SK-N-SH treated with all-trans-retinoic acid at 6 μM for 48 hours (cell line): ENCODE results near the gene TMBIM4.

ENCODE experiments used
- BACH2 ChIP-seq: fragments of 250-450 bp; sonication (Bioruptor Pico); IDR thresholded peaks from 2 replicates; pipeline ENCODE4 v1.9.0; 2021; ENCODE audit warnings: mild to moderate bottlenecking, borderline replicate concordance
- GLIS3 ChIP-seq: fragments of 250-450 bp; sonication (Bioruptor Pico); IDR thresholded peaks from 2 replicates; pipeline ENCODE4 v1.5.0; 2020; ENCODE audit warnings: mild to moderate bottlenecking, moderate library complexity
- TOX ChIP-seq: fragments of 250-450 bp; sonication (Bioruptor Pico); IDR thresholded peaks from 2 replicates; pipeline ENCODE4 v1.8.0; 2021; ENCODE audit warnings: mild to moderate bottlenecking, moderate library complexity, borderline replicate concordance
- TSHZ2 ChIP-seq: fragments of 250-450 bp; sonication (Bioruptor Pico); IDR thresholded peaks from 2 replicates; pipeline ENCODE4 v1.5.0; 2020; ENCODE audit warnings: mild to moderate bottlenecking, moderate library complexity
- ZFP3 ChIP-seq: fragments of 250-450 bp; sonication (Bioruptor Pico); IDR thresholded peaks from 2 replicates; pipeline ENCODE4 v1.5.0; 2020; ENCODE audit warnings: mild to moderate bottlenecking, moderate library complexity
- ZNF8 ChIP-seq: fragments of 450-650 bp; formaldehyde crosslinking; IDR thresholded peaks from 2 replicates; pipeline ENCODE4 v1.5.0; 2020; ENCODE audit warnings: mild to moderate bottlenecking, moderate library complexity
- TF ChIP-seq, protein P1 (sequence below): fragments of 250-450 bp; sonication (Bioruptor Pico); IDR thresholded peaks from 2 replicates; pipeline ENCODE4 v1.8.0; 2020; ENCODE audit warnings: mild to moderate bottlenecking, moderate library complexity, borderline replicate concordance

- TF ChIP-seq BACH2 (no peak), TOX (CRISPR knock-in tag) (no peak), ZNF8 (CRISPR knock-in tag) (no peak), GLIS3 (CRISPR knock-in tag) (no peak), ZFP3 (CRISPR knock-in tag) (no peak), TSHZ2 (no peak)
- TF ChIP-seq, protein P1, sequence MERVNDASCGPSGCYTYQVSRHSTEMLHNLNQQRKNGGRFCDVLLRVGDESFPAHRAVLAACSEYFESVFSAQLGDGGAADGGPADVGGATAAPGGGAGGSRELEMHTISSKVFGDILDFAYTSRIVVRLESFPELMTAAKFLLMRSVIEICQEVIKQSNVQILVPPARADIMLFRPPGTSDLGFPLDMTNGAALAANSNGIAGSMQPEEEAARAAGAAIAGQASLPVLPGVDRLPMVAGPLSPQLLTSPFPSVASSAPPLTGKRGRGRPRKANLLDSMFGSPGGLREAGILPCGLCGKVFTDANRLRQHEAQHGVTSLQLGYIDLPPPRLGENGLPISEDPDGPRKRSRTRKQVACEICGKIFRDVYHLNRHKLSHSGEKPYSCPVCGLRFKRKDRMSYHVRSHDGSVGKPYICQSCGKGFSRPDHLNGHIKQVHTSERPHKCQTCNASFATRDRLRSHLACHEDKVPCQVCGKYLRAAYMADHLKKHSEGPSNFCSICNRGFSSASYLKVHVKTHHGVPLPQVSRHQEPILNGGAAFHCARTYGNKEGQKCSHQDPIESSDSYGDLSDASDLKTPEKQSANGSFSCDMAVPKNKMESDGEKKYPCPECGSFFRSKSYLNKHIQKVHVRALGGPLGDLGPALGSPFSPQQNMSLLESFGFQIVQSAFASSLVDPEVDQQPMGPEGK (CRISPR knock-in tag): no peak
Measured at GRCh38 chr12:66140731-66141130, 29.1 kb downstream of the TMBIM4 start.
